NCI-H2107 treated with DMSO at 0.1 percent for 48 hours (cell line): ENCODE data around the gene PDPR.
"Not testable (repeated sequence)": the region's sequence is repeated elsewhere in the genome, so short reads cannot be mapped to it uniquely, and the experiment has no call there.

Source experiments
- DNase-seq: peaks from one replicate; lab custom pipeline; 2025; ENCODE audit not compliant: unreplicated experiment; lab: John Stamatoyannopoulos, UW

PDPR gene

DNA sequence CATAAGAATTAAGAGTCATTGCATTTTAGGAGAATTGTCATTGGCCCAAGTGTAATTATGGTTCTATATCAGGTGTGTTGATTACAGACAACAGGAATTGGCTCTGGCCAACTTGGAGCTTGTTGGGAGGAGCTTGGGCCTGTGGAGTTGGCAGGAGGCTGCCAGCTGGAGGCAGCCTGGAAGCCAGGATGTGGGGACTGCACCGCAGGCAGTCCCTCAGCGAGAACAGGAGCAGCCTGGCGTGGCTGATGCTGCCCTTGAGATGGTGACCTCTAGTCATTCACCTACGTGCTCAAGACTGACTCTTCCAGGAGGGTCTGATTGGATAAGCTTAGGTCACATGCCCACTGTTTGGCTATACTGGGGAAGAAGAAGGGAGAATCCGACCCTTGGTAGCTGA lies 13.6 kb downstream of the PDPR start:
- not testable (repeated sequence) for DNase-seq

DNA sequence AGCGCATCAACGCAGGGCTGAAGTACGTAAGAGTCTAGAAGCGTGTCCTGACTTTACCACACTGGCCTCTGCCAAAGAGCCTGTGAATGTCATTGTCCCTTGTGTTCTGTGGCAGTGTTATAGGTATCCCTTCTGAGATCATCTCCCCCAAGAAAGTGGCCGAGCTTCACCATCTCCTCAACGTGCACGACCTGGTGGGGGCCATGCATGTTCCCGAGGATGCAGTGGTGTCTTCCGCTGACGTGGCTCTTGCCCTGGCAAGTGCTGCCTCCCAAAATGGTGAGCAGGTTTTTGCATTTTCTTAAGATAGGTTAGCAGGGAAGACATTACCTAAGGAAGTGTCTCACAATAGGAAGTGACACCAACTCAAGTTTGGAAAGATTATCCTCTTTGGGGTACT lies 14.7 kb downstream of the PDPR start:
- not testable (repeated sequence) for DNase-seq

DNA sequence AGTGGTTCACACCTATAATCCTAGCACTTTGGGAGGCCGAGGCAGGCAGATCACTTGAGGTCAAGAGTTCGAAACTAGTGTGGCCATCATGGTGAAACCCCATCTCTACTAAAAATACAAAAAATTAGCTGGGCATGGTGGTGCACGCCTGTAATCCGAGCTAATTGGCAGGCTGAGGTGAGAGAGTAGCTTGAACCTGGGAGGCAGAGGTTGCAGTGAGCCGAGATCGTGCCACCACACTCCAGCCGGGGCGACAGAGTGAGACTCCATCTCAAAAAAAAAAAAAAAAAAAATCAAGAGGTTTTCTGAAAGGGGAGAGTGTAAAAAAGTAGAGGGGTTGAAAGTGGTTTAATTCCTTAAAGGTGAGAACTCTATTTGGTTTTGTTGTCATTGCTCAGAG lies 21.7 kb downstream of the PDPR start:
- DNase-seq = not testable (repeated sequence)

DNA sequence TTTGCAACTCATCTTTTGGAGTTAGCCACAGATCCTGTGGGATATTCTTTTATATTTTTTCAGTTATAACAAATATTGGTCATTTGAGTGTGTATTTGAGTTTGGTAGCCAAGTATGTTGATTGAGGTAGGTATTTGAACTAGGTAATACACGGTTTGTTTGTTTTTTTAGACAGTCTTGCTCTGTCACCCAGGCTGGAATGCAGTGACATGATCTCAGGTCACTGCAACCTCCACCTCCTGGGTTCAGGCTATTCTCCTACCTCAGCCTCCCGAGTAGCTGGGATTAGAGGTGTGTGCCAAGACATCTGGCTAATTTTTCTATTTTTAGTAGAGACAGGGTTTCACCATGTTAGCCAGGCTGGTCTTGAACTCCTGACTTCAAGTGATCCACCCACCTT lies 22.5 kb downstream of the PDPR start:
- DNase-seq = not testable (repeated sequence)

DNA sequence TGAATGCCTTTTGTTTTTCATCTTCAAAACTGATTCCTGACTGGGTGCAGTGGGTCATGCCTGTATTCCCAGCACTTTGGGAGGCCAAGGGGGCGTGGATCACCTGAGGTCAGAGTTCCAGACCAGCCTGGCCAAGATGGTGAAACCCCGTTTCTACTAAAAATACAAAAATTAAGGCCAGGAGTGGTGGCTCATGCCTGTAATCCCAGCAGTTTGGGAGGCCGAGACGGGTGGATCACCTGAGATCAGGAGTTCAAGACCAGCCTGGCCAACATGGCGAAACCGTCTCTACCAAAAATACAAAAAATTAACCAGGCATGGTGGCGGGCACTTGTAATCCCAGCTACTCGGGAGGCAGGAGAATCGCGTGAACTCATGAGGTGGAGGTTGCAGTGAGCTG lies 28.6 kb downstream of the PDPR start:
- not testable (repeated sequence) for DNase-seq

DNA sequence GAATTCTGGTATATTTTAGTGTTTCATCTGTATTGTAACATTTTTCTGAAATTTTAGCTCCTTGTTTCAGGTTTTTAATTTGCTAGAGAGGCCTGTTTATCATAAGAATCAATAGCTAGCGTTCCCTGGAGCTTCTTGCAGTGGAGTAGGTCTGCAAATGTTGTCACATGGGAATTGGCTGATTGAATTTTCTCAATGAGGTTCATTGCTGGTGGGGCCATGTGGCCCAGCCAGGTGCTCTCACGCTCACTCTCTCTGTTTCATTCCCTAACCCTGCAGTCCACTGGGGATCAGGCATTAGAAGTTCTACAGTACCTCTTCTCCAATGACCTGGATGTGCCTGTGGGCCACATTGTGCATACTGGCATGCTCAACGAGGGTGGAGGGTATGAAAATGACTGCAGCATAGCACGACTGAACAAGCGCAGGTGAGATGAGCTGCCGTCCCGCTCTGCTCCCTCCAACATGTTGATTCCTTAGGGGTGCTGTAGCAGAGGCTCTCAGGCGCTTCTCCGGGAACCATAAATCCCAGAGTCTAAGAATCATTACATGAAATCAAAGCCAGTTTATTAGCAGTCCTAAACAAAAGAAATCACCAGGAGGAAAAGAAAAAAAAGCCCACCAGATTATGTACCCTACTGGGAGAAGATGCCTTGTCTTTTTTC lies 29.2 kb downstream of the PDPR start:
- DNase-seq = not testable (repeated sequence)

DNA sequence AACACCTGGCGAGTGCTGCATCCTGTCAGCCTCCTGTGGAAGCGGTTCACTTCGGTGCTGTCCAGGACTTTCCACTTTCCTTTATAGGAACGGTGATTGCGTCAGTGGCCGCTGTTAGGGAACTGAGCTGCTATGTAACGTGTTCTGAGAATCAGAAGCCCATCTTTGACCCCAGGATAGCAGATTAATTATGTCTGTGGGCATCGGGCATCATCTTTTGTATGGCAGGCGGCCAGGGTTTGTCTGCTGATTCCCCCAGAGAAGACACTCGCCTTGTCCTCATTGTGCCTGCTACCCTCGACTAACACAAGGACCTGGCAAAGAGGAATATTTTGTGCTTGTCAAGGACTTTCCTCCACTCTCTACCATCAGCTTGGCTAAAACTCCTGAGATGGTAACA lies 33.7 kb downstream of the PDPR start:
- not testable (repeated sequence) for DNase-seq

DNA sequence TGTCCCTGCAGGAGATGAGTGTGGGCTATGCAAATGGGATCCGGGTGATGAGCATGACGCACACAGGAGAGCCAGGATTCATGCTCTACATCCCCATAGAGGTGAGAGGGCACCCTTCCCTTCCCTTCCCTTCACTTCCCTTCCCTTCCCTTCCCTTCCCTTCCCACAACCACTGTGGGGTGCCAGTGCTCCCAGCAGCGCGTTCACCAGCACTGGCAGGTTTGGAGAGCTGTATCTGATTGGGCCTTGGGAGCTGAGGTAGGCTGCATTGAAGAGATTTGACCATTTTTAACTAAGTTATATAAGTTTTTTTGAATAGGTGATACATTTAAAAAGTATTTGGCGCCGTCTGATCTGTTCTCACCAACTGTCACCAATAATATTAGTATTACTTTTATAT lies 34.3 kb downstream of the PDPR start:
- not testable (repeated sequence) for DNase-seq

DNA sequence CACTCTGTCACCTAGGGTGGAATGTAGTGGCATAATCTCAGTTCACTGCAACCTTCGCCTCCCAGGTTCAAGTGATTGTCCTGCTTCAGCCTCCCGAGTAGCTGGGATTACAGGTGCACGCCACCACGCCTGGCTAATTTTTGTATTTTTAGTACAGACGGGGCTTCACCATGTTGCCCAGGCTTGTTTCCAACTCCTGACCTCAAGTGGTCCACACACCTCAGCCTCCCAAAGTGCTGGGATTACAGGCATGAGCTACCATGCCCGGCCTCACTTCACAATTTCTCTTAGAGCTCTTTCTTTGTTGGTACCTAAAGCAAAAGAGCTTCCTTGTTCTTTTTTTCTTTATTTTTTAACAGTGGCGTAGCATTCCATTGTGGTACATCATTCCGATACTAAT lies 35.2 kb downstream of the PDPR start:
- DNase-seq = not testable (repeated sequence)

DNA sequence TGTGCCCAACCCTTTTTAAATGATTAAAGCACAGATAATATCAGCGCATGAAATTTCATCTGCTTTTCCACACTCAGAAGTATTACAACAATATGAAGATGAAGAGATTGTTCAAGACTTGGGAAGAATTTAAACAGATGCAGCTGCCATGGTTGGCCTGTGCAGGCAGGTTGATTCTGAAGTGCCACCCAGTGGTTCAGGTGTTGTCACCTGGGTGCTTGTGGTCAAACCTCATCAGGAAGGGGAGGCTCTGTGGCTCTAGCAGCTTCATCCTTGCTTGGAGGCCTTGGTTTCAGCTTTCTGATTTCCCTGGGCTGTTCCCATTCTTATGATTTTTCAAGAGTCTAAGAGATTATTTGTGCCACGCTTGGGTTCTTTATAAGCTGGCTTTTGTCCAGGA lies 37.3 kb downstream of the PDPR start:
- peak; percentile 95 for DNase-seq

DNA sequence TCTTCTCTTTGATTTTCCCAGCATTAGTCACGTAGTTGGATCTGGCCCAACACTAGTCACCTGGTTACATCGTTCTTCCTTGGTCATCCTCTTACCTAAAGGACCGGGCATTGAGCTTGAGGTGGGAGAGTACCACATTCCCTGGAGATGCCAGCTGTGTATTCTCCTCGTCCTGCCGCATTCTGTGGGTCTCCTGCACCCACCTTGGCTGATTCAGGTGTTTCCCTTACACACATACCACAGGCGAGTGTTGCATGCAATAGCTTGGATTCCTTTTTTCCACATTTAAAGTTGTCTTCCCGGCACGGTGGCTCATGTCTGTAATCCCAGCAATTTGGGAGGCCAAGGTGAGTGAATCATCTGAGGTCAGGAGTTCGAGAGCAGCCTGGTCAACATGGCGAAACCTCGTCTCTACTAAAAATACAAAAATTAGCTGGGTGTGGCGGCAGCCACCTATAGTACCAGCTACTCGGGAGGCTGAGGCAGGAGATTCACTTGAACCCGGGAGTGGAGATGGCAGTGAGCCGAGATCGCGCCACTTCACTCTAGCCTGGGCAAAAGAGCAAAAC lies 37.9 kb downstream of the PDPR start:
- no peak for DNase-seq

DNA sequence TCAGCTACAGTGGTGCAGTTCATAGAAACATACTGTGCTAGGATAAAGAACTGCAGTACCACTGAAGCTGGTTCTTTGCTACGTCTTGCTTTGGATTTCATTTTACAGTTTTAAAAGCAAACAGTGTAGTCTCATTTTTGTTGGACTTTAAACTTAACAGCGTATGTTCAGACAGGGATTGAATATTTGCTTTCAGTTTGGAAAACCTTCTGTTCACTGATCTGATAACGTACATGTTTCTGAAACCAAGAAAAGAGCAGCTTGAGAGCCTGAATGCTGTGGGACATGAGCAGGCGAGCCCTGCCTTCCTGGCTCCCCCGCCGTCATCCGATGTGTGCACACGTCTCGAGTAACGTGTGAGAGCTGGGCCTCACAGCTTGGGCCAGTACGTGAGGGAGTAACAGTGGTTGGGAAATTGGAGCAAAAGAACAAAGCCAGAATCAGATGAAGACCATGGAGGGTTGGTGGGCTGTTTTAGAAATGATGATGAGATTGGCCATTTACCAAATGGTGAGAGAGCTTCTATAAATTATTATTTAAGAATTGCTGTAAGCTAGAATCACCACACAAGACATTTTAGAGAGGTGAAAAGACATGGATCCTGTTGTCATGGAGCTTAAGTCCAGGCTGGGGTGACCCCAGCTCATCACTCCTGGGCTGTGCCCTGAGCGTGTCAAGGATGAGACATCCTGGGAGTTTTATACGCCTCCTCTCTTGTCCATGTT lies 38.6 kb downstream of the PDPR start:
- DNase-seq = no peak

DNA sequence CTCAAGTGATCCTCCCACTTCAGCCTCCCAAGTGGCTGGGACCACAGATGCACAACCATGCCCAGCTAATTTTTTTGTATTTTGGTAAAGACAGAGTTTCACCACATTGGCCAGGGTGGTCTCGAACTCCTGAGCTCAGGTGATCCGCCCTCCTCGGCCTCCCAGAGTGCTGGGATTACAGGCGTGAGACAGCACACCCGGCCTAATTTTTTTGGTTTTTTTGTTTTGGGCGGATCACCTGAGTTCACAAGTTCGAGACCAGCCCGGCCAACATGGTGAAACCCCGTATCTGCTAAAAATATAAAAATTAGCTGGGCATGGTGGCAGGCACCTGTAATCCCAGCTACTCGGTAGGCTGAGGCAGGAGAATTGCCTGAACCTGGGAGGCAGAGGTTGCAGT lies 40.6 kb downstream of the PDPR start:
- DNase-seq = not testable (repeated sequence)

DNA sequence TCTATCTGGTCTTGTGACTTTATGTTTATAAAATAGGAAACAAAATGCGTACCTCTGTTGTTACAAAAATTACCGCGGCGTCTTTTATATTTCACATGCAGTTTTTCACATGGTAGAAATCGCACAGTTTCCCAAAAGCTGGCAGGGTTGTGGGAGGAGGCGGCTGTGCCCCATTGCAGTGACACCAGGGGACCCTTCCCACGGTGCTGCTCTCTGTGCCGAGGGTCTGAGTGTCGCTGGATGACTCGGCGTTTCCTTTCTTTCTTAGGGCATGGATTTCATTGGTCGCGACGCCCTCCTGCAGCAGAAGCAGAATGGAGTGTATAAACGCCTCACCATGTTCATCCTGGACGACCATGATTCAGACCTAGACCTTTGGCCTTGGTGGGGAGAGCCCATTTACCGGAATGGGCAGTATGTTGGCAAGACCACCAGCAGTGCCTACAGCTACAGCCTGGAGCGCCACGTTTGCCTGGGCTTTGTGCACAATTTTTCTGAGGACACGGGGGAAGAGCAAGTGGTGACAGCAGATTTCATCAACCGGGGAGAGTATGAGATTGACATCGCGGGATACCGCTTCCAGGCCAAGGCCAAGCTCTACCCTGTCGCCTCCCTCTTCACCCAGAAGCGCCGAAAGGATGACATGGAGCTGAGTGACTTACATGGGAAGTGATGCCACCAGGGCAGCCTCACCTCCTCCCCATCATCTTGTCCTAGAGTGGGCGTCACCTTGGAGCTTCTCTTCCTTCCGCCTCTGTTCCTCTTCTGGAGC lies 42.3 kb downstream of the PDPR start:
- DNase-seq = no peak

DNA sequence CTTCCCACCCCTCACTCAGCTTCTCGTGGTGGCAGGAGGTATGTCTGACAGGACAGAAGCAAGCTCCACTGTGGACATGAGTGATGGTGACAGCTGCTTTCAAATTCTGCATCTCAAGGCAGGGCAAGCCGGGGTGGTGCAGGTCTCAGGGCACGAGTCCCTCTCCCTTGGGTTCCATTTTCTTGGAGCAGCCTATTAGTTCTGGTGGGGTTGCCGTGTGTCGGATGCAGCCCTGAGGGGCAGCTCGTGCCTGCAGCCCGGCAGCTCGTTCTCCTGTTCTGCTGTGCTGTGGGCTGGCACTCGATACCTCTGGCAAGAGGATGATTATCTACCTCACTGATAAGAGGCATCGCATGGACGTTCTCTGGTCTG lies 43.0 kb downstream of the PDPR start:
- DNase-seq = no peak

DNA sequence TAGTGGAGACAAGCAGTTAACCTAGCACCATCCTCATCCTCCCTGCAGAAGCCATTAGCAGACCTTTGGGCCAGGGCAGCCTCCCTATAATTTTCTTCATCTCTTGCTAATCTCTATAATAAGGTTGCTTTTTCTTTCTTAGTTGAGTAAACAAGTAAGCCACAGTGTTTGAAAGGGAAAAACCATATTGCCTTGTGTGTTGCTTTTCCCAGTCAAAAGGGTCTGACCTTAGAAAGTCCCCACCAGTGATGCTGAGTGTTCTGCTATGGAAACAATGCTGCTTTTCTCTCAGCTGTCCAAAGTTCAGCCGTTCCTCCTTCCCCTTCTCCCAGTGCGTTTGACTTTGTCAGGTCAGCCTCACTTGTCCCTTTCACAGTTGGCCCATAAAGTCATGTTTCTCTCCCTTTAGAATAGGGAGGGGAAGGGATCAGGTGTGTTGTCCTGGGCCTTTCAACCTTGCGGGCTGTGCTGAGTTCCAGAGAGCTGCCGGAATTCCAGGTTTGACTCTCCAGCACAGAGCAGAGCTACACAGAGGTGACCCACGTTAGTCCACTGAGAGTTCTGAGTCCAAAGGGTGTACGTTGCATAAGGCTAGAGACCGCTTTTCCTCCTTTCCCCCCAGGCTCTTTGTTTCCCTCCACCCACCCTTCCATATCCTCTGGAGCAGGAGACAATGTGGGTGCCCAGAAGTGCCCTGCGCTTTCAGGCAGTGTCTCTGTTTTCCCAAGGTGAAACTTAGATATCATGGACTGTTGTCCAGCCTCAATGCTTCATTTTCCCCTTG lies 43.5 kb downstream of the PDPR start:
- DNase-seq = no peak

DNA sequence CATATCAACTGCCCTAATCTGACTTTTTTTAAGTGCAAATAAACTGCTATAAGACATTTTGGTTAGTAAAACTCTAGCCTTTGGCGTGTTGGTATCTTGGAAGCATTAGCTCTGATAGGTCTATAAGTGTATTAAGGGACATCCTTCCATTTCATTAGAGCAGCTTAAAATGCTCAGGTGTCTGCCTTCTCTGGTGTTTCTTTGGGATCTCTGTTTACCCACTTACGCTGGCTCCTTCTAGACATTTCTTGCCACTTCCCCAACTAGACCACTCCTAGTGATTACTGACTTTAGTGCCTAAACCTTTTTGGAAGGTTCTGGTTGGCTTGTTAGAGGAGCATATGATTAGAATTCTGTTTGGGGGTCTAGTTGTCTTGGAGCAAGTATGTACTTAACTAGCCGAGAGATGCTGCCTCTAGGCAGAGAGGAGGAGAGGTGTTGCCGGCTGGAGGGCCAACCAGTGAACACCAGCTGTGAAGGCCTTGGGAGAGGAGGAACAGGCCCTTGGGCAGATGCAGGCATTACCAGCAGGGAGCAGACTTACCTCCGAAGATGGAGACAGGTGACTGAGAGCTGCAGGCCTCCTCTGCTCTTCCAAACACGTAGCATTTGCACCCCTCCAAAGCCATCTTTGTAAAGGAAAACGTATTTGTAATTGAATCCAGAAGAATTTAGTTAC lies 44.3 kb downstream of the PDPR start:
- DNase-seq = no peak

DNA sequence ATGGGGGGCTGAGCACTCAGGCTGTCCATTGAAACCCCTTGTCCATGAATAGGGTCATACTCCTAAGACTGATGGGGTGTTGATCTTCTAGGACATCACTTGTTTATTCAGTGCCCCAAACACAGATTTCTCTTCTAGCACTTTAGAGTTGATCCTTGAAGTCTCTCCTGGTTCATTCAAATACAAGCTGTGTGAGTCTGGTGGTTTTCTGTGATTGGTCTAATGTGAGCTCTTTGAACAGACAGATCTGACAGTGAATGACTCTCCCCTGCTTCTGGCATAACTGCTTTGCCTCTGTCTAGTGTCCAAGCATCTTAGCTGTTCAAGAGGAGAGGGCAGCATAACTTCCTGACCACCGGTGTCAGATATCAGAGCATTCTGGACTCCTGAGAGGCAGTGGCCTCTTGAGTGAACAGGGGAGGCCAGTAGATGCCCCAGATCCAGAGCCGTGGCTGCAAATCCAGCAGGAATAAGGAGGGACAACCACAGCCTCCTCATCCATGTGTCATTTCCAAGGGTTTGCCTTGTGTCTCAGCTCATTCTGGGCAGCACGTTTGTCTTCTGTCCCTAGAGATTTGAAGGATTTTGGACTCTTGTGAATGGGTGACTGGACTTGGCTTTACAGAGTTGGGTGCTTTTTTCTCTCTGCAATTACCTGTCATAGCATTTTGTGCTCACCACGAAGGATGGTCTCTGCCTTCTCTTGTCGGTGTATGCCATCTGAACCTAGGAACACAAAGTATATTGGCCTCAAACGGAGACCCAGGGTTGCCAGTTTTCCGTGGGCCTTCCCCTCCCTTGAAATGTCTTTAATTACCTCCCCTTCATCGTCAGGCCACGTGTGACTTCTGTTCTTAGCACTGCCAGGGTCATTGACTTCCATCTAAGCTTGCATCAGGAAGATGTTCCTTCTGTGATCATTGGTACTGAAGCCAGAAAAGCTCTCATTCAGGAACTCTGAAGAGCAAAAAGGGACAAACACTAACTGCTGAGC lies 45.5 kb downstream of the PDPR start:
- no peak for DNase-seq

DNA sequence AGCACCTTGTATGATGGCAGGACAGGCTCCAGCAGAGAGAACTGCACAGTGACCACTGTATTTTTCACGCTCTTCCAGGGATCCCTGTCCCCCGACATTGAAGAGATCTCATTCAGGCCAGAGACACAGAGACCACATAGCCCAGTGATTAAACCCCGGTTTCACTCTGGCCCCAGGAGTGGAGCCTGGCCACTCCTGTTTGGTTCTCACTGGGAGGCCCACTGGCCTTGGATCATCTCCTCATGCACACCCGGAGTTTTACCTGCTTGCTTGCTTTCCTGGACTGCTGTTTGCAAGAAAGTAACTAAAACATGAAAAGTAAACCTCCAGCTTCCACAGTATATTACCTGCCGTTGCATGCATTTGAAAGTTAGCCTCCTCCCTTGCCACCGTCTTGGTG lies 46.3 kb downstream of the PDPR start:
- no peak for DNase-seq
